SK-N-DZ (cell line): Measurements from ENCODE around the gene HUWE1.

Experiments
- DNase-seq: peaks from one replicate; pipeline ENCODE4 v3.0.0-alpha.2; 2015; ENCODE audit warnings: low spot score

The HUWE1 gene

GRCh38 chrX:53694642-53695041, 8.1 kb upstream of the HUWE1 start:
- DNase-seq: no peak

GRCh38 chrX:53688300-53688699, 1.8 kb upstream of the HUWE1 start:
- no peak for DNase-seq

- peak; percentile 11 for DNase-seq
Measured at GRCh38 chrX:53685711-53686110, 808 bp downstream of the HUWE1 start.

GRCh38 chrX:53684415-53685192, 1.9 kb downstream of the HUWE1 start:
- no peak for DNase-seq

GRCh38 chrX:53683556-53684414, 2.7 kb downstream of the HUWE1 start:
- DNase-seq: peak; percentile 98

- peak; percentile 54 for DNase-seq
Measured at GRCh38 chrX:53682885-53683555, 3.5 kb downstream of the HUWE1 start.

- DNase-seq: no peak
Measured at GRCh38 chrX:53681661-53682060, 4.9 kb downstream of the HUWE1 start.

GRCh38 chrX:53678667-53679066, 7.9 kb downstream of the HUWE1 start:
- DNase-seq: no peak

- DNase-seq: no peak
Measured at GRCh38 chrX:53677286-53677685, 9.2 kb downstream of the HUWE1 start.

- DNase-seq: no peak
Measured at GRCh38 chrX:53674581-53674980, 11.9 kb downstream of the HUWE1 start.

- DNase-seq: no peak
Measured at GRCh38 chrX:53669258-53669657, 17.3 kb downstream of the HUWE1 start.

GRCh38 chrX:53666171-53666570, 20.3 kb downstream of the HUWE1 start:
- no peak for DNase-seq

GRCh38 chrX:53660004-53660403, 26.5 kb downstream of the HUWE1 start:
- DNase-seq: no peak

GRCh38 chrX:53659039-53659438, 27.5 kb downstream of the HUWE1 start:
- no peak for DNase-seq

- no peak for DNase-seq
Measured at GRCh38 chrX:53656845-53657244, 29.7 kb downstream of the HUWE1 start.

GRCh38 chrX:53654376-53654775, 32.1 kb downstream of the HUWE1 start:
- DNase-seq: no peak

GRCh38 chrX:53644751-53645150, 41.8 kb downstream of the HUWE1 start:
- DNase-seq: no peak

GRCh38 chrX:53642337-53642736, 44.2 kb downstream of the HUWE1 start:
- no peak for DNase-seq

- DNase-seq: no peak
Measured at GRCh38 chrX:53639257-53639656, 47.3 kb downstream of the HUWE1 start.

GRCh38 chrX:53637479-53637878, 49.0 kb downstream of the HUWE1 start:
- no peak for DNase-seq

- no peak for DNase-seq
Measured at GRCh38 chrX:53631156-53631555, 55.4 kb downstream of the HUWE1 start.

- DNase-seq: no peak
Measured at GRCh38 chrX:53630261-53630660, 56.3 kb downstream of the HUWE1 start.
